GM04504 (cell line): ENCODE measurements around the gene GFY.

Experiments used
- DNase-seq: peaks from one replicate; pipeline ENCODE4 v3.0.0-alpha.2; 2012; ENCODE audit warnings: low read depth

The GFY gene

DNA sequence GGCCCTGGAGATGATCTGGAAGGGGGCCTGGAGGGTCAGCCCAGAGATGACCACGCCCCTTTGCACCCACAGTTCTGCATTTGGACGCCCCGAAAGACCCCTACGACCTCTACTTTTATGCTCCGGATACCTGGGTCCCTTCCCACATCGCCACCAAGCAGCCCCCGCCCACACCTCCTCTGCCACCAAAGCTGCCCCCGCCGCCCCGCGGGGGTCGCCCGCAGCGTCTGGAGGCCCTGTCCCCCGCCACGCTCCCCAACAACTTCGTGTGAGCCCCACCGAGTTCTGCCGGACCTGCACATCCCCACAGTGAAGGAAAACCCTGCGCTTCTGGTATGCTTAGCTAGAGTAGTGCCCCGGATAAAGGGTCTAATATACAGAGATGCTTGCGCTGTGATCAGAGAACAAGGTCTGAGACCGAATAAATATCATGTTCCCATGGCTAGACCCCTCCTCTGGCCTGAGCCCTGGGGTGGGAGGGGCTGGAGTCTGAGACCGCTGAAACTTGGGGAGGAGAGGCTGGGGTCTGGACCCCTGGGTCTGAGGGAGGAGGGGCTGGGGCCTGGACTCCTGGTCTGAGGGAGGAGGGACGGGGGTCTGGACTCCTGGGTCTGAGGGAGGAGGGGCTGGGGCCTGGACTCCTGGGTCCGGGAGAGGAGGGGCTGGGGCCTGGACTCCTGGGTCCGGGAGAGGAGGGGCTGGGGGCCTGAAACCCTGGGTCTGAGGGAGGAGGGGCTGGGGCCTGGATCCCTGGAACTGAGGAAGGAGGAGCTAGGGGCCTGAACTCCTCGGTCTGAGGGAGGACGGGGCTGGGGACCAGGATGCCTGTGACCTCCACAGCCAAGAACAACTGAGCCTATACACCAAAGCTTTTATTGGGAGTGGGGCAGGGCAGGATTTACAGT lies 3.6 kb downstream of the GFY start:
- no peak for DNase-seq

- DNase-seq, result no peak
Measured at GRCh38 chr19:49430172-49430677, 5.0 kb downstream of the GFY start.

- DNase-seq, result no peak
Measured at GRCh38 chr19:49430678-49431329, 5.6 kb downstream of the GFY start.

DNA sequence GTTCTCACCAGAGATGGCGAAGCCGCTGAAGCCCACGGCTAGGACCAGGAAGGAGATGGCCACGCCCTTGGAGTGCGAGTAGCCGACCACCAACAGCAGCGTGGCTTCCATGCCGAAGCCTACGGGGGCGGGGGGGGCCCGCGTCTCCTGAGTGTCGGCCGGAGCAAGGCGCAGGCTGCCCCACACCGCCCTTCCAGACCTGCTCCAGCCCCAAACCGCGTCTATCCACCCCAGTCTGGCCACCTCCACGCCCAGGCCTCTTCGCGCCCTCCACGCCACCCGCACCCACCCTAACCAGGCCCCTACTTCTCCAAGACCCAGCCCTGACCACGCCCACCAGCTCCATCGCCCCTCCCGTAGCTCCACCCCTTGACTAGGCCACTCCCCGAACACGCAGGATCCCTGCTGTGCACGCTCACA lies 6.2 kb downstream of the GFY start:
- DNase-seq, result no peak

DNA sequence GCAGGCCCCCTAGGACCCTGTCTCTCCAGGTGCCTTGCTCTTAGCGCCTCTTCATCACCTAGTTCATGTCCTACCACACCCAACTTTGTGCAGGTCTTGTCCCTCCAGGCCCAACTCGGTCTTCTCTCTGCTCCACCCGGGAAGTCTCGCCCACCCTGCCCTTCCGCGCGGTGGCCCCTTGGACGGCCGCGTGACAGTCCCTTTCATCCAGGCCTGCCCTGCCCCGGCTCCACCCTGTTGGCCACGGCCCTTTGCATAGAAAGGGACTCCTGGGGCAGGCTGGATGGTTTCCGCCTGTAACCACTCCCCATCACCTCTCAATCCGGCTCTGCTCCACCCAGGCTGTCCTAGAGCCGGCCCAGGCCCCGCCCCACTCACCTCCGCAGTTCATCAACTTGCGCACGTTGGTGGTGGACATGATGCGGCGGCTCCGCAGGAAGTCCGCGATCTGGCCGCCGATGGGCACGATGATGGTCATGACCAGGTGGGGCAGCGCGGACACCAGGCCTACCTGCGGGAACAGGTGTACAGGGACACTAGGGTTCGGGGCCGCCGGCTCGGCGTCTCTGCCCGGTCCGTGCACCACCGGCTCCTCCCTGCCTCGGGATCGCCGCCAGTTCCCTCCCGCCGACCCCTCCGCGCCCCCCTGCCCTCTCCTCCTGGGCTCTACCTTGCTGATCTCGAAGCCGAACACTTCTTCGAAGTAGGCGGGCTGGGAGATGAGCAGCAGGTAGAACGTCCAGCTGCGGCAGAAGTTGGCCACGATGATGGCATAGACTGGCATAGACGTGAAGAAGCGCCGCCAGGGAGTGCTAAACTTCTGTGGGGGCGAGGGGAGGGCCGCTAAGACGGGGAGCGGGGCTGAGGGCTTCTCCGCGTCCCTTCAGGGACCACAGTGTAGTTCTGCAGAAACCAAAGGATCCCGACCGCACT lies 7.2 kb downstream of the GFY start:
- no peak for DNase-seq

DNA sequence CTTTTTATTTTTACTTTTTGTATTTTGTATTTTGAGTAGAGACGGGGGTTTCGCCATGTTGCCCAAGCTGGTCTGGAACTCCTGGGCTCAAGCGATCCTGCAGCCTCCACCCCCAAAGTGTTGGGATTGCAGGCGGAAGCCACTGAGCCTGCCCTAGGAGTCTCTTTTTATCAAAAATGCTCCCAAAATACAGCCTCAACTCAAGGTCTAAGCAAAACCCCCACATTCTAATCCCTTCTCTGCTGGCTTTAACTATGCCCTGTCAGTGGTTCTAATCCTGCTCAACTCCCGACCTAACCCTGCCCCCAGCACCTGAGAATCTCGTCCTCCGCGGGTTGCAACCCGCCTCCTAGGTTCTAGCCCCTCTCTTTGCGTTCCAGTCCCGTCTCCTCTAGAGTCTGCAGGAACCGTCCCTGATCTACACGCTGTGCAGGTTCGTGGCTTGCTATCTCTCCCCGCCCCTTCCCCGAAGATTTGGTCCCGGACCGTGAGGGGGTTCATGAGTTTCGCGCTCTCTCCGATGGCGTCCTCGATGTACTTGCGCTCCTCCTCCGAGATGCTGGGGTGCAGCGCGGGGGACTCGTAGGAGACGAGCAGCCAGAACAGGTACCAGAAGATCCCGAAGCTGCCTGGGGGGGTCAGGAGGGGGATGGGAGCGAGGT lies 8.2 kb downstream of the GFY start:
- DNase-seq, result no peak

GRCh38 chr19:49434907-49435583 lies 9.9 kb downstream of the GFY start:
- DNase-seq, result no peak

GRCh38 chr19:49435670-49436069 lies 10.5 kb downstream of the GFY start:
- no peak for DNase-seq

GRCh38 chr19:49436381-49437017 lies 11.3 kb downstream of the GFY start:
- no peak for DNase-seq

GRCh38 chr19:49437231-49437630 lies 12.0 kb downstream of the GFY start:
- no peak for DNase-seq

DNA sequence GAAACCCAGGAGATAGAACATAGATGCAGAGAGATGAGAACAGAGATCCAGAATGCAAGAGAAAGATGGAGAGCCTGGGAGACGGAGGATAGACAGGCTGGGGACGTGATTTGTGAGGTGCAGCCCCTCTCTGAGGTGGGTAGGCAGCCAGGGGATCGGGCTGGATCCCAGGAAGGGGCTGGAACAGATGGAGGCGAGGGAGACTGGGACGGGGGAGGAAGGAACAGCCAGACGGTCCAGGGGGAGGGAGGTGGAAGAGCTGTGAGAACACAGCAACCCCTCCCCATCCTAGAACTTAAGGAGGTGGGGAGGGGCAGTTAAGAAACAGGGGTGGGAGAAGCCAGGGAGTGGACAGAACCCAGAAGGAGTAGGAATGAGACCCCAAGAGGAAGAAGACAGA lies 13.1 kb downstream of the GFY start:
- no peak for DNase-seq

DNA sequence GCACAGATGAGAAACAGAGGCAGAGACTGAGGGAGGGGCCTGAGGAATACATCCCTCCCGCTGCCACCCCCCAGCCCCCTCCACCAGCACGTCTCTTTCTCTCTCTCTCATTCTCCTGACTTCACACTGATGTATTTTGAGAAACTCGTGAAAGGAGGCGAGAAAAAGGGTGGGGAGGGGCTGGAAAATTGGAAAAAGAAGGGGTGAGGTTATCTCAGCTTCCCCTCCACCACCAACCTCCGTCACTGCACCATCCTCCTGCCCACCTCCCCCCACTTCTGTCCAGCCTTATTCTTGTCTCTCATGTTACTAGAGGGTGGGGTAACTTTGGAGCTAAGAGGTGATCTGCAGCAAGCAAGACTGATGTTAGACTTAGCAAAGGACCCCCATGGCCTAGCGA lies 14.6 kb downstream of the GFY start:
- DNase-seq, result no peak

DNA sequence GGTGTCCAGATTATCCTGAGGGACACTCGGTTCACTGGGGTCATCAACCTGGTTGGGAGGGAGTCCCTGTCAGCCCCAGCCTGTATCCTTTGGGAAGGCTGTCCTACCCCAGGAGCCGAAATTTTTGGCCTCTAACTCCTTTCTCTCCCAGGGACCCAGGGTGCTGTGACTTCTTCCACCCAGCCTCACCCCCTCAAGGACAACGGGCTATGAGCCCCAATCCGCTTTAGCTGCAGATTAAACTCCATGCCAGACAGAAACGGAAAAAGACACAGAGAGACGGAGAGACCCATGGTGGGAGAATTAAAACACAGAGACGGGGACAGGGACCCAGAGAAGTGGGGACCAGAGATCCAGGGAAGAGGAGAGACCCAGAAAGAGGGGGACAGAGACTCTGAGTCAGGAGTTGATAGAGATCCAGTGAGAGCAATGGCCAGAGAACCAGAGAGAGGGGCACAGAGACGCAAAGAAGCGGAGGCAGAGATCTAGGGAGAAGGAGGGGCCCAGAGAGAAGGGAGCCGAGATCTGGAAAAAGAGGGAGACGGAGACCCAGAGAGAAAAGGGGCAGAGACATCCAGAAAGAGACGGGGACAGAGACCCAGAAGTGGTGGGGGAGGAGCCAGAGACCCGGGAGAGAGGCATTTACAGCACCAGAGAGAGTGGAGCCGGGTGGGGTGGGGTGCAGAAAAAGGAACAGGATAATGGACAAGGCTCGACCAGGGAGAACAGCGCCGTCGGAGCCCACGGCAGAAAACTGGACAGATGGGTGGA lies 15.4 kb downstream of the GFY start:
- DNase-seq, result no peak

DNA sequence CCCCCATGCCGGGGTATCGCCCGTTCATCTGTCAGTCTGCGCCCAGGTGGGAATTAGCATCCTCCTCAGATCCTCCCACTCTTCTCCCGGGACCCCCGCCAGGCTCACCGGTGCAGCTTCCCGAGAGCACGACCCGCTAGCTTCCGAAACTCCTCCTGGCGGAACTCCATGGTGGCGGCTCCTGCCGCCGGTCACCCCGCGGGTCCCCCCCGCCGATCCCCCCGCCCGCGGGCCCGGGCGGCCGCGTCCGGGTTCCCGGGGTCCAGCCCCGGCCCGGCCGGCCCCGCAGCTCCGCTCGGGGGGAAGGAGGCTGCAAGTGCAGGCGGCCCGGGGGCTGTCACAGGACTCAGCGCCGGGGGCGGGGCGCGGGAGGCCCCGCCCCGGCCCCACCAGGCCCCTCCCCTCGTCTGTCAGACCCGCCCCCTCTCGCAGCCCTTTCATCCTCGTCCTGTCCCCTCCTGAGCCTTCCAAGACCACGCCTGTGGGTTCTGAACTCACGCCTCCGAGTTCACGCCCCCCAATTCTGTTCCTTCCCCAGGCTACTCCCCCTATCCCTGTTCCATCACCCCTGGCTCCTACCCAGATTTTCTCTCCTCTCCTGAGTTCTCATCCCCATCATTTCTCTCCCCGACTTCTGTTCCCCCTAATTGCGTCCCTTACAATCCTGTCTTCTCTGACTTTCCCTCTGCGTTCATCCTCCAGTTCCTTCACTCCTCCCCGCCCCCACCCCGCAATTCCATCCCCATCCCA lies 16.2 kb downstream of the GFY start, which contains the start of gene SLC17A7:
Gene SLC17A7 (minus strand): TSS at position 318 of the 750 bp plus-strand sequence. CDS start 148 bp downstream, at position 170.
- no peak for DNase-seq

- DNase-seq, result no peak
Measured at GRCh38 chr19:49441960-49442350, 16.8 kb downstream of the GFY start.

- no peak for DNase-seq
Measured at GRCh38 chr19:49442354-49442753, 17.2 kb downstream of the GFY start.

GRCh38 chr19:49442771-49443365 lies 17.7 kb downstream of the GFY start:
- peak; percentile 67 for DNase-seq

GRCh38 chr19:49443366-49444099 lies 18.3 kb downstream of the GFY start:
- DNase-seq, result peak; percentile 86
